NCI-H1105 (cell line): ENCODE results near the gene DSPP.

Experiments
- DNase-seq: peaks from one replicate; lab custom pipeline; 2025; lab: John Stamatoyannopoulos, UW

The DSPP gene

DNA sequence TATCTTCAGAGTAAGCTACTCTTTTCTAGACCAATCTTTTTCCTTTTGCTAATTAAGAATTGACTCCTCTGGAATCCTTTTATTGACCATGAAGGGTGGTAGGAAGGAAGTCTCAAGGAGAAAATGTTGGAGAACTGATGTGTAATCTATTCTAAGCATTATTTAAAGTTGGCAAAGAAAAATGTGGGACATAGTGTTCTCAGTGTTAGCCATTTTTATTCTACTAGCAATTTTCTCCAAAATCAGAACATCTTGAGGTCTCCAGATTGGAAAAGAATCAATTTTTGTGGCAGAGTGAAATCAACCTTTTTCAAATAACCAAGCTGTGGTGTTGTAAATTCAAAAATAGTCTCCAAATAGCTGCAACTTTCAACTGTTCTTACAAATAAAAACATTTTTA lies 23.3 kb downstream of the DSPP start:
- no peak for DNase-seq

DNA sequence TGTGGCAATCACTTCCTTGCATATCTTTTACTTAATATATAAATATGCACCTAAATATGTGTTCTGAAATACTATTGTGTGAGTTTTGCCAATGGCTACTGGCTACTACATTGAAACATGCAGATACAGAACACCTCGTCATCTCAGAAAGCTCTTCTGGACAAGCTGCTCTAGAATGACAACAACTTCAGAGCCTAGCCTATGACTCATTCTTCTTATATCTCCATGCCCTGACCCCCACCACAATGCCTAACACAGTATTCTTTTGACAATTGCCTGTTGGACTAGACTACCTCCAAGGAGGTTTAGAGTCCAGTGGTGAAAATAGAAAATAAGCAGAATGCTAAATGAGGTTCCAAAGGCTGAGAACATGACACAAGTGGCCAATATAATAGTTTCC lies 24.1 kb downstream of the DSPP start:
- DNase-seq = no peak

- DNase-seq = peak; percentile 9
These were observed 24.9 kb downstream of the DSPP start for GRCh38 chr4:87633243-87633642.

DNA sequence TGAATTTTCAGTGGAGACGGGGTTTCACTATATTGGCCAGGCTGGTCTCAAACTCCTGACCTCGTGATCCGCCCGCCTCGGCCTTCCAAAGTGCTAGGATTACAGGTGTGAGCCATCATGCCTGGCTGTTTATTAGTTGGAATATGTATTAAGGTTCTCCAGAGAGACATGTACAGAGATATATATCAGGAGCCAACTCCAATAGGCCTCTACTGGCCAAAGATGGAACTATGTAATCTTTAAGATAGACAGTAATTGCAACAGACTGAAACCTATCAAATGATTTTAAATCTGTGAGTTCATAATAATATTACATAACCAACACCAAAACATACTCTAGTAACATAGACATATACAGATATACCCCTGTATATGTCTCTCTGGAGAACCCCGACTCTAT lies 36.0 kb downstream of the DSPP start:
- DNase-seq = no peak

- no peak for DNase-seq
These were observed 41.7 kb downstream of the DSPP start, which contains the start of gene DMP1 for GRCh38 chr4:87649980-87650379. Gene DMP1 (plus strand): TSS chr4:87650280. CDS start chr4:87656493, 6,213 bp downstream.

DNA sequence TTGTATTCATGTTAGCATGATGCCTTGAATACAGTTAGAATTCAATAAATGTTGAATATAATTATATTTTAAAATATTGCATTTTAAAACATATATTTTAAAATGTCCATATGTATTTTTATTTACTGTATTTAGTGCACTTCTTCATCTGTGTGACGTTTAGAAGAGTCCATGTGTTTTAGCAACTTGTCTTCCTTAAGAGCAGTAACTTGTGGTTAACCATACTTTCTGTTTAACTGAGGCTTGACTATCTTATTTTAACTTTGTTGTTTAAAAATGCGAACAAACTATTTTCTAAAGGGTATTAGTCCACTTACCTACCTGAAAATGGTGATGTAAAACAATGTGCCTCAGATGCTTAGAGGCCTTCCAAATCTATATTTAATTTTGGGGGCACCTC lies 42.6 kb downstream of the DSPP start:
- DNase-seq = no peak

DNA sequence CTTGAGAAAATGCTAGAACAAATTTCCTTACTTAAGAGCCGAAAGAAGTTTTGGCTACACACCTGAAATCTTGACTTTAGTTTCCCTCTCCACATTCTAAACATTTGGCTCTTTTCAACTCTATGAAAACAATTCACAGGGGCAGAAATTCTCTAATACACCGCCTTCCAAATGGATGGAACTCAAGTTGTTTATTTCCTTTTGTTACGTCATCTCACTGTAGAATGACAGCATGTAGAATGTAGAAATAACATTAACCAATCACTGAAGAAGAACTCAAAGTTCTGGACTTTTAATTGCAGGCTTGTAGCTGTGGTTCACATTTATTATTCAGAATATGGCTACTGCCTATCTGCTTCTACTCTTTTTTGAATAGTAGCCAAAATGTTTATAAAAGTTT lies 43.6 kb downstream of the DSPP start:
- DNase-seq = no peak

DNA sequence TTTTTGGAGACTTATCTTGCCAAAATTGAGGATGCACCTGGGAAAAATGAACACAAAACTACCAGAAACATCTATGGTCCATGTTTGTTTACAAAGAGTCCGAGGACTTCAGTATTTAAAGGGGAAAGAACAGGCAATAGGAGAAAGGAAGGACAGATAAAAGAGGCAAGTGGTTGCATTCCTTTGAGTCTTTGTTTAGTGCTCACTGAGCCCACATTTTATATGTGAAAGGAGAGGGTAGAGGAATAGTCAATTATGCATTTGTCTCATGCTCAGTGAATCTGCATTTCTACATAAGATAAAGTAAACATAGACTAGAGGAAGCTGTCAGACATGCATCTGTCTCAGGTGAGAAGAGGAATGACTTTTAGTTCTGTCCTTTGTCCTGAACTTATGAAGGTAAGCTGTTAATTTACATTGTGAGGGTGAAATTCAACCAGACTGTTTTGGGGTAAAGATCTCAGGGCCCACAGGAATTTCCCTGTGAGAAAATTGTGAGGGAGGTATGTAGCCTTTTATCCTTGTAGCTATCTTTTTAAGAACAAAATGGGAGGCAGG lies 46.2 kb downstream of the DSPP start:
- no peak for DNase-seq

DNA sequence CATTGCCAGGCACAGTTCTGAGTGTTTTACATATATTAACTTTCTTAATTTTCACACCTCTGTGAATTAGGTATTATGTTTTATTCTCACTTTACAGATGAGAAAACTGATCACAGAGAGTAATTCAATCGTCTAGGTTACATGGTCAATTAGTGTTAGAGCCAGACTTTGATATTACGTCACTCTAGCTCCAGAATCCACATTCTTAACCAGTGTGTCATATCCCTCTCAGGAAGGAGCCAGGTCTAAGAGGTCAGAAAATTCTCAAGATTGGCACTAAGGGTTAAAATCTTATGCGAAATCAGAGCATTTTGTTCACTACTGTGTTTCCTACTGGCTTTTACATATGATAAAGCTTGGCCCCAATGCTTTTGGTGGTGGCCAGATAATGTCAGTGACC lies 49.2 kb downstream of the DSPP start:
- DNase-seq = no peak

GRCh38 chr4:87659247-87659931 lies 51.1 kb downstream of the DSPP start:
- DNase-seq = no peak

- DNase-seq = no peak
These were observed 54.5 kb downstream of the DSPP start for GRCh38 chr4:87662871-87663270.
